Breast epithelium (tissue), 3 donors: ENCODE measurements around the gene ZNF786.

Experiments used
- CTCF ChIP-seq, 3 donors: fragments of 450-650 bp; IDR thresholded peaks; one replicate each; pipeline ENCODE4 v1.5.1; 2016 to 2017; ENCODE audit warnings: antibody characterized with exemption in 3 of 3, mild to moderate bottlenecking in 3 of 3, moderate library complexity in 3 of 3
- POLR2A ChIP-seq: fragments of 450-650 bp; IDR thresholded peaks from one replicate; pipeline ENCODE4 v1.6.1; 2016; ENCODE audit warnings: antibody characterized with exemption, mild to moderate bottlenecking, moderate library complexity
- POLR2AphosphoS5 ChIP-seq, 3 donors: sonication (generic); formaldehyde crosslinking; IDR thresholded peaks; one replicate each; pipeline ENCODE4 v1.6.1; 2017; ENCODE audit warnings: antibody characterized with exemption in 3 of 3

GRCh38 chr7:149100821-149101220 is 10.3 kb upstream of the ZNF786 start:
- TF ChIP-seq POLR2A: no peak
- TF ChIP-seq CTCF (IDR thresholded peaks at IDR 0.05): no peak
- TF ChIP-seq POLR2AphosphoS5 (IDR thresholded peaks at IDR 0.05): no peak
